ENCODE data around the gene SLC39A5. TPM values are rescaled to one million over a fixed set of nuclear protein-coding genes. Genes with fewer than 3 reads are reported as not detected.

The SLC39A5 gene
- polyA plus RNA-seq, 1 donor from 2014 or later: 0.33 TPM

- Histone ChIP-seq H3K4me2 (ENCODE audit: low read length) (no peak overlapping the region), H3K9me2 (ENCODE audit: insufficient read depth, low read length) (no peaks in the 10 kb centered on the region), H2AFZ (ENCODE audit: low read depth, low read length) (no peak overlapping the region), H3K79me2 (replicated peaks; ENCODE audit: insufficient read depth, low read length) (no peaks in the 10 kb centered on the region), H3K36me3 (ENCODE audit: insufficient read depth, low read length) (peaks cover 7% of the 10 kb centered on the region), H4K20me1 (ENCODE audit: insufficient read depth) (no peaks in the 10 kb centered on the region), H3K27ac (ENCODE audit: low read length) (no peak overlapping the region), H3K9ac (ENCODE audit: low read length) (no peak overlapping the region), H3K4me3 (ENCODE audit: low read length) (no peak overlapping the region), H3K27me3 (ENCODE audit: insufficient read depth, low read depth, low read length) (no peaks in the 10 kb centered on the region), H3F3A (ENCODE audit: insufficient read depth, low read length, poor library complexity, severe bottlenecking) (no peaks in the 10 kb centered on the region), H3K9me3 (ENCODE audit: low read length) (no peaks in the 10 kb centered on the region)
- no peak for TF ChIP-seq SMC3 (conservative IDR thresholded peaks at IDR 0.05; ENCODE audit: poor library complexity)
- no peak for TF ChIP-seq RAD21 (conservative IDR thresholded peaks at IDR 0.05)
- no peak for TF ChIP-seq POLR2AphosphoS5 (IDR thresholded peaks at IDR 0.05)
- no peak for TF ChIP-seq TAF1 (IDR thresholded peaks at IDR 0.05; ENCODE audit: low read depth)
- TF ChIP-seq MXI1 (conservative IDR thresholded peaks at IDR 0.05; ENCODE audit: poor library complexity, severe bottlenecking): no peak
- TF ChIP-seq CTCF (IDR thresholded peaks at IDR 0.05; ENCODE audit: poor library complexity, severe bottlenecking): no peak
- TF ChIP-seq EZH2 (IDR thresholded peaks at IDR 0.05; ENCODE audit: borderline replicate concordance, insufficient read depth, low read length, poor library complexity, severe bottlenecking): no peak
- TF ChIP-seq EP300 (conservative IDR thresholded peaks at IDR 0.05; ENCODE audit: poor library complexity, severe bottlenecking): no peak
- no peak for TF ChIP-seq REST (IDR thresholded peaks at IDR 0.05; ENCODE audit: borderline replicate concordance)
Observed at GRCh38 chr12:56278905-56279304, 49.1 kb downstream of the SLC39A5 start.

GRCh38 chr12:56280849-56281248 lies 51.0 kb downstream of the SLC39A5 start:
- no peaks in the 10 kb centered on the region for H3K27me3 ChIP-seq (ENCODE audit: insufficient read depth, low read depth, low read length)
- no peaks in the 10 kb centered on the region for H3F3A ChIP-seq (ENCODE audit: insufficient read depth, low read length, poor library complexity, severe bottlenecking)
- H3K36me3 ChIP-seq (ENCODE audit: insufficient read depth, low read length): peaks cover 3% of the 10 kb centered on the region
- no peaks in the 10 kb centered on the region for H4K20me1 ChIP-seq (ENCODE audit: insufficient read depth)
- TF ChIP-seq MXI1 (conservative IDR thresholded peaks at IDR 0.05; ENCODE audit: poor library complexity, severe bottlenecking): no peak
- no peak for TF ChIP-seq POLR2AphosphoS5 (IDR thresholded peaks at IDR 0.05)
- TF ChIP-seq RAD21 (conservative IDR thresholded peaks at IDR 0.05): no peak
- TF ChIP-seq SMC3 (conservative IDR thresholded peaks at IDR 0.05; ENCODE audit: poor library complexity): no peak
- TF ChIP-seq TAF1 (IDR thresholded peaks at IDR 0.05; ENCODE audit: low read depth): no peak
- no peak for TF ChIP-seq EP300 (conservative IDR thresholded peaks at IDR 0.05; ENCODE audit: poor library complexity, severe bottlenecking)
- TF ChIP-seq EZH2 (IDR thresholded peaks at IDR 0.05; ENCODE audit: borderline replicate concordance, insufficient read depth, low read length, poor library complexity, severe bottlenecking): no peak
- no peak for TF ChIP-seq REST (IDR thresholded peaks at IDR 0.05; ENCODE audit: borderline replicate concordance)
- TF ChIP-seq CTCF (IDR thresholded peaks at IDR 0.05; ENCODE audit: poor library complexity, severe bottlenecking): no peak
- H3K9ac ChIP-seq (ENCODE audit: low read length): no peak overlapping the region
- no peak overlapping the region for H3K27ac ChIP-seq (ENCODE audit: low read length)
- H3K9me3 ChIP-seq (ENCODE audit: low read length): no peaks in the 10 kb centered on the region
- no peaks in the 10 kb centered on the region for H3K79me2 ChIP-seq (replicated peaks; ENCODE audit: insufficient read depth, low read length)
- H3K4me3 ChIP-seq (ENCODE audit: low read length): no peak overlapping the region
- no peak overlapping the region for H2AFZ ChIP-seq (ENCODE audit: low read depth, low read length)
- no peaks in the 10 kb centered on the region for H3K9me2 ChIP-seq (ENCODE audit: insufficient read depth, low read length)
- no peak overlapping the region for H3K4me2 ChIP-seq (ENCODE audit: low read length)
